GM23248 (cell line): ENCODE data around the gene ZNF277. TPM values are rescaled to one million over a fixed set of nuclear protein-coding genes. Genes with fewer than 3 reads are reported as not detected.

Experiments used
- DNase-seq: peaks from one replicate; pipeline ENCODE4 v3.0.0-alpha.2; 2015
- H2AFZ ChIP-seq: fragments of 200-600 bp; sonication (generic); 2 replicates; pipeline ENCODE4 v1.6.1; 2016; ENCODE audit warnings: antibody characterized with exemption
- H3F3A ChIP-seq: fragments of 200-600 bp; sonication (generic); 2 replicates; pipeline ENCODE4 v1.6.1; 2016; ENCODE audit warnings: mild to moderate bottlenecking, antibody characterized with exemption, mixed run types; ENCODE audit not compliant: insufficient read depth
- H3K27ac ChIP-seq: fragments of 200-600 bp; sonication (generic); 2 replicates; pipeline ENCODE4 v1.5.1; 2016; ENCODE audit warnings: mild to moderate bottlenecking
- H3K27me3 ChIP-seq: fragments of 200-600 bp; sonication (generic); replicated peaks from 2 replicates; pipeline ENCODE4 v1.6.1; 2016; ENCODE audit warnings: mild to moderate bottlenecking; ENCODE audit not compliant: insufficient read depth
- H3K36me3 ChIP-seq: fragments of 200-600 bp; sonication (generic); 2 replicates; pipeline ENCODE4 v1.6.1; 2016; ENCODE audit warnings: low read depth, mild to moderate bottlenecking
- H3K4me1 ChIP-seq: fragments of 200-600 bp; sonication (generic); 2 replicates; pipeline ENCODE4 v1.6.1; 2016; ENCODE audit warnings: mild to moderate bottlenecking; ENCODE audit not compliant: insufficient read depth
- H3K4me2 ChIP-seq: fragments of 200-600 bp; sonication (generic); one replicate; pipeline ENCODE4 v1.6.1; 2016; ENCODE audit warnings: mild to moderate bottlenecking; ENCODE audit not compliant: unreplicated experiment
- H3K4me3 ChIP-seq: fragments of 200-600 bp; sonication (generic); 2 replicates; pipeline ENCODE4 v1.5.1; 2016; ENCODE audit warnings: mild to moderate bottlenecking
- H3K79me2 ChIP-seq: fragments of 200-600 bp; sonication (generic); 2 replicates; pipeline ENCODE4 v1.6.1; 2016; ENCODE audit warnings: mild to moderate bottlenecking; ENCODE audit not compliant: insufficient read depth
- H3K9ac ChIP-seq: fragments of 200-600 bp; sonication (generic); 2 replicates; pipeline ENCODE4 v1.6.1; 2016; ENCODE audit warnings: mild to moderate bottlenecking
- H3K9me2 ChIP-seq: fragments of 200-600 bp; sonication (generic); 2 replicates; pipeline ENCODE4 v1.6.1; 2016; ENCODE audit warnings: mixed run types, mild to moderate bottlenecking, moderate library complexity; ENCODE audit not compliant: insufficient read depth
- H3K9me3 ChIP-seq: fragments of 200-600 bp; sonication (generic); one replicate; pipeline ENCODE4 v1.6.1; 2017; ENCODE audit warnings: low read depth
- H4K20me1 ChIP-seq: fragments of 200-600 bp; sonication (generic); 2 replicates; pipeline ENCODE4 v1.6.0; 2016; ENCODE audit not compliant: insufficient read depth
- EZH2 ChIP-seq: fragments of 200-600 bp; sonication (generic); IDR thresholded peaks from 2 replicates; pipeline ENCODE4 v1.6.1; 2018; ENCODE audit warnings: antibody characterized with exemption, mild to moderate bottlenecking; ENCODE audit not compliant: insufficient read depth, poor library complexity, severe bottlenecking
- EZH2phosphoT487 ChIP-seq: fragments of 200-600 bp; sonication (generic); IDR thresholded peaks from 2 replicates; pipeline ENCODE4 v1.6.1; 2018; ENCODE audit warnings: antibody characterized with exemption, moderate library complexity, mild to moderate bottlenecking, low read depth; ENCODE audit not compliant: insufficient read depth
- WGBS, 2 experiments: methylation state at CpG; one replicate each; pipeline ENCODE4 v1.1.6; 2015 to 2017; ENCODE audit warnings: low lambda C conversion rate in 2 of 2, low coverage in 1 of 2; ENCODE audit errors: missing lambda C conversion rate in 2 of 2; 5-methylcytosine and 5-hydroxymethylcytosine counted together
- in situ Hi-C: fragments of 300-500 bp; cut with MboI; formaldehyde crosslinking; loops from 2 replicates; pipeline ENCODE4 v1.15.0; 2020
- polyA plus RNA-seq: library from polyadenylated mRNA; unstranded; fragments of >200 nt; fragmentation: Nextera tagmentation; extraction: Ambion mirVana; gene quantifications from 2 replicates; pipeline ENCODE4 v1.2.1, GENCODE V29; 2016
- total RNA-seq: library from RNA; depleted of rRNA; stranded (reverse); fragments of >200 nt; shearing (Covaris generic); gene quantifications from 2 replicates; pipeline ENCODE4 v1.2.3, GENCODE V29; 2014

The ZNF277 gene
- total and polyA plus RNA-seq, 2 experiments from 2014 or later = 10.0 to 25.1 TPM

- H3K9me2 ChIP-seq = no peaks in the 10 kb centered on the region
- no peaks in the 10 kb centered on the region for H3K4me1 ChIP-seq
- no peak overlapping the region for H3K9ac ChIP-seq
- H3K27me3 ChIP-seq = no peaks in the 10 kb centered on the region
- no peak overlapping the region for H3K4me2 ChIP-seq
- no peaks in the 10 kb centered on the region for H3K36me3 ChIP-seq
- no peak overlapping the region for H3K4me3 ChIP-seq
- no peak overlapping the region for H3K27ac ChIP-seq
- no peak overlapping the region for H2AFZ ChIP-seq
- no peak for DNase-seq
- no peaks in the 10 kb centered on the region for H3K9me3 ChIP-seq
- TF ChIP-seq EZH2phosphoT487 (no peak), EZH2 (no peak)
- WGBS, 2 experiments = 94 to 98% methylated on average over 4 of the region's 4 CpGs
- H4K20me1 ChIP-seq = no peaks in the 10 kb centered on the region
- H3F3A ChIP-seq = no peaks in the 10 kb centered on the region
- in situ Hi-C loops = no loop called here
- H3K79me2 ChIP-seq = peaks cover 71% of the 10 kb centered on the region
Observed at GRCh38 chr7:112226701-112227276, 20.3 kb downstream of the ZNF277 start.

- H2AFZ ChIP-seq = no peak overlapping the region
- H3K4me1 ChIP-seq = no peaks in the 10 kb centered on the region
- H3K79me2 ChIP-seq = peaks cover 66% of the 10 kb centered on the region
- H3K27ac ChIP-seq = no peak overlapping the region
- no peaks in the 10 kb centered on the region for H3K9me3 ChIP-seq
- no peak for TF ChIP-seq EZH2phosphoT487
- no peak for TF ChIP-seq EZH2
- DNase-seq = no peak
- no peaks in the 10 kb centered on the region for H3K27me3 ChIP-seq
- H4K20me1 ChIP-seq = no peaks in the 10 kb centered on the region
- H3F3A ChIP-seq = no peaks in the 10 kb centered on the region
- 94 to 95% methylated on average over 2 of the region's 2 CpGs for WGBS, 2 experiments
- no peaks in the 10 kb centered on the region for H3K36me3 ChIP-seq
- H3K4me3 ChIP-seq = no peak overlapping the region
- no peaks in the 10 kb centered on the region for H3K9me2 ChIP-seq
- in situ Hi-C loops = no loop called here
- no peak overlapping the region for H3K4me2 ChIP-seq
- H3K9ac ChIP-seq = no peak overlapping the region
Observed at GRCh38 chr7:112228632-112229031, 22.1 kb downstream of the ZNF277 start.

- 93 to 95% methylated on average over 4 of the region's 4 CpGs for WGBS, 2 experiments
- Histone ChIP-seq H3F3A (no peaks in the 10 kb centered on the region), H3K4me1 (no peaks in the 10 kb centered on the region), H3K4me2 (no peak overlapping the region), H2AFZ (no peak overlapping the region), H3K27ac (no peak overlapping the region), H3K79me2 (peaks cover 62% of the 10 kb centered on the region), H3K9me3 (no peaks in the 10 kb centered on the region), H3K9me2 (no peaks in the 10 kb centered on the region; the same call in 1 of the 2 replicates), H3K36me3 (no peaks in the 10 kb centered on the region), H4K20me1 (0 out of 2 replicates have a peak, but pooled peaks cover 4% of the 10 kb centered on the region), H3K9ac (no peak overlapping the region), H3K27me3 (no peaks in the 10 kb centered on the region), H3K4me3 (no peak overlapping the region)
- DNase-seq = no peak
- TF ChIP-seq EZH2phosphoT487 = no peak
- no peak for TF ChIP-seq EZH2
- in situ Hi-C loops = no loop called here
Observed at GRCh38 chr7:112232212-112232978, 25.9 kb downstream of the ZNF277 start.

GRCh38 chr7:112233048-112233697, 26.7 kb downstream of the ZNF277 start:
- Histone ChIP-seq H3K4me1 (no peaks in the 10 kb centered on the region), H3K9me3 (no peaks in the 10 kb centered on the region), H3K36me3 (no peaks in the 10 kb centered on the region), H3K9me2 (no peaks in the 10 kb centered on the region; the same call in 1 of the 2 replicates), H3K4me3 (no peak overlapping the region), H4K20me1 (0 out of 2 replicates have a peak, but pooled peaks cover 4% of the 10 kb centered on the region), H3K4me2 (no peak overlapping the region), H3K27ac (no peak overlapping the region), H3K9ac (no peak overlapping the region), H2AFZ (no peak overlapping the region), H3K79me2 (peaks cover 62% of the 10 kb centered on the region), H3F3A (no peaks in the 10 kb centered on the region), H3K27me3 (no peaks in the 10 kb centered on the region)
- in situ Hi-C loops = no loop called here
- no peak for DNase-seq
- 90 to 94% methylated on average over 3 of the region's 3 CpGs for WGBS, 2 experiments
- TF ChIP-seq EZH2phosphoT487 (no peak), EZH2 (no peak)
